ENCODE data around the gene CDON. TPM values are rescaled to one million over a fixed set of nuclear protein-coding genes. Genes with fewer than 3 reads are reported as not detected.
A peak's percentile ranks its signal among the peaks of the same experiment; 100 is the strongest.

The CDON gene
- total RNA-seq, 1 experiment from 2014 or later: 10.1 TPM

- intact Hi-C loops (cut with micrococcal nuclease): loop anchor here (5.0 kb wide), 1 partner anchor 47 kb away; no protein-coding TSS in a partner anchor
- Histone ChIP-seq H3K27ac (ENCODE audit: low read length) (no peak overlapping the region), H3K27me3 (ENCODE audit: low read length) (no peaks in the 10 kb centered on the region), H3K36me3 (ENCODE audit: low read depth, low read length) (no peaks in the 10 kb centered on the region), H3K79me2 (ENCODE audit: low read length) (no peaks in the 10 kb centered on the region), H3K9ac (ENCODE audit: low read length) (no peak overlapping the region), H3K4me1 (ENCODE audit: insufficient read depth, low read length) (no peaks in the 10 kb centered on the region), H3F3A (ENCODE audit: low read length, unreplicated experiment) (no peaks in the 10 kb centered on the region), H3K9me2 (replicated peaks; ENCODE audit: low read length) (no peaks in the 10 kb centered on the region), H2AFZ (ENCODE audit: low read length) (no peak overlapping the region), H3K4me3 (ENCODE audit: low read length) (no peak overlapping the region), H4K20me1 (ENCODE audit: low read length) (no peaks in the 10 kb centered on the region), H3K4me2 (ENCODE audit: low read length) (no peak overlapping the region), H3K9me3 (ENCODE audit: low read length) (no peaks in the 10 kb centered on the region)
- ChIA-PET POLR2A (ENCODE audit: unreplicated experiment) (no interaction called here), CTCF (no interaction called here)
- ATAC-seq: no peak
- TF ChIP-seq EZH2 (IDR thresholded peaks at IDR 0.05; ENCODE audit: low read length, unreplicated experiment) (no peak), EZH2phosphoT487 (IDR thresholded peaks at IDR 0.05; ENCODE audit: borderline replicate concordance, low read length) (no peak), CTCF (conservative IDR thresholded peaks at IDR 0.05; ENCODE audit: low read depth, low read length) (no peak)
- DNase-seq: no peak
- BruUV-seq (replicated peaks): no TSS peak
Observed at GRCh38 chr11:126054408-126054807, 8.3 kb downstream of the CDON start.

DNA sequence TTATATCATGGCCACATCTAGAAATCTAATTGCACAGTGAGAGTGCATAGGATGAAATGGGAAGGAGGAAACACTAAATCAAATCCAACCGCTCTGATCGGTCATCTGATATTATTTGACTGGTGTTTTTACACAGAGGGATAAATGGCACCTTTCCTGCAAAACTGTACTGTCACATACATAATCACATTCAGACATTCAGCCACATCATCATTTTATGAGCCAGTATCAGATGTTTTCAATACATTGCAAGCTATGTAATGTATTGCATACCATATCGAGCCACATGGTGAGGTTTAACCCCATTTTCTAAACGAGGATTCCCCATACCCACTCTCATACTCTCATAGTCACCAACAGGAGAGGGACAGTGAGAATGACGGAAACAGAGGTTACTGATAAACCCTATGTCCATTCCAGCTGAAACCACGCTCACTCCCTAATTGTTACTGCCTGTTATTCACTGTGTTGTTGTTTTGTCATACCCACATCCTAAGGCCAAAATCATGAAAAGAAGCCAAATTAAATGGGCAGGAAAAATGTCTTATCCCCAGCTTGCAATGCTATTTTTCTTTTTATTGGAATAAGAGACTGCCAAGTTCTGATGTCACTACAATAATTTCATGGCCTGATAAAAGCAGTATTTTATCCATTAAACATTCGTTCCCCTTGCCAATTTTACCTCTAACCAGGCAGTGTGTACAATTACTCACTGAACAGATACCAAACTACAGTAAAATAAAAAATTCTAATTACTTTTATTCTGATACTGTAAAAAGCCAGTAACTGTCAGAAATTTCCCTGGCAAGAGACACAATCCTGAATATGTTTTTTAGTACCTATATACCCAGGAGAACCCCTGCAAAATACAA lies 9.0 kb downstream of the CDON start:
- peak; percentile 88 for ATAC-seq

More for the DNA sequence above, 9.0 kb downstream of the CDON start:
- H3K4me3 ChIP-seq (ENCODE audit: low read length): no peak overlapping the region
- H3K36me3 ChIP-seq (ENCODE audit: low read depth, low read length): no peaks in the 10 kb centered on the region
- peak; percentile 13 for DNase-seq
- H3F3A ChIP-seq (ENCODE audit: low read length, unreplicated experiment): no peaks in the 10 kb centered on the region
- H3K27ac ChIP-seq (ENCODE audit: low read length): no peak overlapping the region
- H4K20me1 ChIP-seq (ENCODE audit: low read length): no peaks in the 10 kb centered on the region
- H3K27me3 ChIP-seq (ENCODE audit: low read length): no peaks in the 10 kb centered on the region
- TF ChIP-seq EZH2phosphoT487 (IDR thresholded peaks at IDR 0.05; ENCODE audit: borderline replicate concordance, low read length) (no peak), CTCF (conservative IDR thresholded peaks at IDR 0.05; ENCODE audit: low read depth, low read length) (no peak), EZH2 (IDR thresholded peaks at IDR 0.05; ENCODE audit: low read length, unreplicated experiment) (no peak)
- ChIA-PET POLR2A (ENCODE audit: unreplicated experiment) (interaction anchor here (0.6 kb wide), 1 partner anchor 121 kb away, joined by 3 read pairs; no protein-coding TSS in a partner anchor), CTCF (no interaction called here)
- H3K9ac ChIP-seq (ENCODE audit: low read length): no peak overlapping the region
- BruUV-seq (replicated peaks): no TSS peak
- H3K9me3 ChIP-seq (ENCODE audit: low read length): no peaks in the 10 kb centered on the region
- no peak overlapping the region for H2AFZ ChIP-seq (ENCODE audit: low read length)
- intact Hi-C loops (cut with micrococcal nuclease): loop anchor here (5.0 kb wide), 1 partner anchor 46 kb away; no protein-coding TSS in a partner anchor
- H3K9me2 ChIP-seq (replicated peaks; ENCODE audit: low read length): no peaks in the 10 kb centered on the region
- H3K4me2 ChIP-seq (ENCODE audit: low read length): no peak overlapping the region
- H3K4me1 ChIP-seq (ENCODE audit: insufficient read depth, low read length): no peaks in the 10 kb centered on the region
- H3K79me2 ChIP-seq (ENCODE audit: low read length): no peaks in the 10 kb centered on the region
